Activated naive CD8-positive, alpha-beta T cell treated with anti-CD3 and anti-CD28 coated beads, Interleukin-2, amount 10 ng/mL, durations not matched to agents 7 days and 5 days (primary cell): Measurements from ENCODE around the gene STARD4. TPM values are rescaled to one million over a fixed set of nuclear protein-coding genes. Genes with fewer than 3 reads are reported as not detected.

Source experiments
- ATAC-seq: fragments of 150-1000 bp; cut with Tn5 transposase; one replicate; pipeline ENCODE4 v1.10.0; 2021; ENCODE audit warnings: low read depth, moderate library complexity
- POLR2A ChIA-PET: fragments of 350-600 bp; sonication (Branson Sonifier 250); formaldehyde crosslinking; loops from one replicate; lab custom pipeline; 2021; ENCODE audit warnings: antibody characterized with exemption; lab: Charles Lee
- DNase-seq: peaks from one replicate; pipeline ENCODE4 v3.0.0; 2021
- H3K27ac Mint-ChIP-seq: one replicate; pipeline ENCODE4 v1.8.0; 2022; ENCODE audit warnings: mild to moderate bottlenecking, mixed read lengths
- H3K27me3 Mint-ChIP-seq: one replicate; pipeline ENCODE4 v1.8.0; 2022; ENCODE audit warnings: mild to moderate bottlenecking, moderate library complexity, mixed read lengths
- H3K36me3 Mint-ChIP-seq: one replicate; pipeline ENCODE4 v1.8.0; 2021; ENCODE audit warnings: mild to moderate bottlenecking, mixed read lengths
- H3K4me1 Mint-ChIP-seq: one replicate; pipeline ENCODE4 v1.8.0; 2021; ENCODE audit warnings: mixed read lengths
- H3K4me3 Mint-ChIP-seq: one replicate; pipeline ENCODE4 v1.8.0; 2022; ENCODE audit warnings: mild to moderate bottlenecking, moderate library complexity, mixed read lengths
- H3K9me3 Mint-ChIP-seq: one replicate; pipeline ENCODE4 v1.8.0; 2021; ENCODE audit warnings: mixed read lengths
- total RNA-seq, 2 experiments: library from RNA; stranded (reverse); gene quantifications; one replicate each; pipeline ENCODE4 v1.2.3, GENCODE V29; 2021

Gene STARD4
- total RNA-seq, 2 experiments from 2014 or later, result 47.0 to 47.1 TPM

- no peak for ATAC-seq
- peaks cover 34% of the 10 kb centered on the region for H3K36me3 Mint-ChIP-seq
- POLR2A ChIA-PET, result no interaction called here
These were observed 32.0 kb downstream of the STARD4 start for GRCh38 chr5:111480346-111480745.

GRCh38 chr5:111478898-111479297 lies 33.4 kb downstream of the STARD4 start:
- POLR2A ChIA-PET, result no interaction called here
- H3K4me1 Mint-ChIP-seq, result no peaks in the 10 kb centered on the region
- no peak for DNase-seq
- H3K36me3 Mint-ChIP-seq, result peaks cover 26% of the 10 kb centered on the region
- ATAC-seq, result no peak
- H3K9me3 Mint-ChIP-seq, result no peaks in the 10 kb centered on the region
- no peak overlapping the region for H3K27ac Mint-ChIP-seq
- H3K4me3 Mint-ChIP-seq, result no peak overlapping the region
- H3K27me3 Mint-ChIP-seq, result no peaks in the 10 kb centered on the region

More at GRCh38 chr5:111480346-111480745, 32.0 kb downstream of the STARD4 start:
- H3K9me3 Mint-ChIP-seq, result no peaks in the 10 kb centered on the region
- H3K4me3 Mint-ChIP-seq, result no peak overlapping the region
- DNase-seq, result no peak
- no peaks in the 10 kb centered on the region for H3K27me3 Mint-ChIP-seq
- no peak overlapping the region for H3K27ac Mint-ChIP-seq
- no peaks in the 10 kb centered on the region for H3K4me1 Mint-ChIP-seq

DNA sequence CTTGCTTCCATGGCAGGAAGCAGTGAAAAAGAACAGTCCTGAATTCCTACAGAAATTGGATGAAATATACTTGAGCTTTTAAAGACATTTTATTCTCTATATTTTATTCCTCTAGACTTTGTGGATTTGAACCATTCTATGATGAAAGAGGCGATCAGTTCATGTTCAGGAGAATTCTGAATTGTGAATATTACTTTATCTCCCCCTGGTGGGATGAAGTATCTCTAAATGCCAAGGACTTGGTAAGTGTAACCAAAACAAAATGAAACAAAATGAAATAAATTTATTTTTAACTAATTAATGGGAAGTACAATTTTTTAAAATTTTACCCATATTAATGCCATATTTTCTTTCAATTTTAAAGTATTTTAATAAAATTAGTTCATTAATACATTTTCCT lies 34.1 kb downstream of the STARD4 start:
- H3K9me3 Mint-ChIP-seq, result no peaks in the 10 kb centered on the region
- H3K4me3 Mint-ChIP-seq, result no peak overlapping the region
- peaks cover 28% of the 10 kb centered on the region for H3K36me3 Mint-ChIP-seq
- no peaks in the 10 kb centered on the region for H3K4me1 Mint-ChIP-seq
- H3K27me3 Mint-ChIP-seq, result no peaks in the 10 kb centered on the region
- ATAC-seq (no peak), DNase-seq (no peak)
- no peak overlapping the region for H3K27ac Mint-ChIP-seq
- POLR2A ChIA-PET, result no interaction called here

DNA sequence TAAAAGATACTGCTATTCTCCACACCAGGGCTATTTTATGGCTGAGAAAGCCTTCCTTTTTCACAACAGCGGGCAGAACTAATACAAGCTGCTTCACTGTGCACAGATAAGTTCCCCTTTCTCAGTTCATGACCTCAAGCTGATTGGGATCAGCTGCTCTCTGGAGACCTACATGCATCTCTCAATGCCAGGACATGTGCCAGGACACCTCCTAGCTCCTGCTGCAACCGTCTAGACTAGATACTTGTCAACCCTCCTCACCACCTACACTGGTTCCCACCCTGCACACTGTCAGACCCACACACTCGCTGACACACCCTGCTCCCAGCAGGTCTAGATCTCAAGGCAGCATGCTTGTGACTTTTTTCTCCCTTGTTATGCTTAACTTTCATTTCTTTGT lies 39.8 kb downstream of the STARD4 start:
- Mint-ChIP-seq H3K36me3 (peaks cover 18% of the 10 kb centered on the region), H3K4me1 (no peaks in the 10 kb centered on the region)
- ATAC-seq, result no peak

DNA sequence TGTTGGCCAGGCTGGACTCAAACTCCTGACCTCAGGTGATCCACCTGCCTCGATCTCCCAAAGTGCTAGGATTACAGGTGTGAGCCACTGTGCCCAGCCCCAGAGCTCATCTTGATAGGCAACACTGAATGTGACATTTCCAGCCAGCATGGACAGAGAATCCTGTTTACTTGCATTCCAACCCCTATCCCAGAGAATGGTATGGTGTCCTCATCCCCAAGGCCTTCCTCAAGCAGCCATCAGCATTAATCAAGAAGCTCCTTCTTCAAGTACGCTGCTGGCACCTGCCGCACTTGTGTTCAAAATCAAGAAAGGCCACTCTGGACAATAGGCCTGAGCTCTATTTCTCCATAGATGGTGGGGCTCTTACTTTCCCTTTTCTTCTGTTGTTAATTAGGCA lies 40.2 kb downstream of the STARD4 start:
- no peaks in the 10 kb centered on the region for H3K4me1 Mint-ChIP-seq

More for the DNA sequence above, 39.8 kb downstream of the STARD4 start:
- DNase-seq, result no peak
- Mint-ChIP-seq H3K4me3 (no peak overlapping the region), H3K9me3 (peaks cover 5% of the 10 kb centered on the region), H3K27me3 (no peaks in the 10 kb centered on the region), H3K27ac (peak overlapping the region; percentile 30)
- POLR2A ChIA-PET, result no interaction called here

DNA sequence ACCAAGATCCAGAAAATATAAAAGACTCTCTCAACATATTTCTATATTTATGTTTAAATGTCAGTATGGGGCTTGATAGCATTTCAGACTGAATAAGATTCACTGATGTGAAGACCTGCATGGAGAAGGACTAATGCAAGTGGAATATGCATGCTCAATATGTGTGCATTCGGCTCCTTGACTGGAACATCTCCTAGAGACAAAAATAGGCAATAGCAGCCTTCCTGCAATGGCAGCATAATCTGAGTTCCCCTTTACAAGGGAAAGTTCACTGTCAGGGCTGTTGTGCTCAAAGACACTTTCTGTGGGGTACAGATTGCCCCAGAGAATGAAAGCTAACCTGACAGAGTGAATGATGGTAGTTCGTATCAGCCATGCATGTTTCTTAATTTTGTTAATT lies 42.4 kb downstream of the STARD4 start:
- POLR2A ChIA-PET, result no interaction called here
- H3K27ac Mint-ChIP-seq, result no peak overlapping the region
- no peaks in the 10 kb centered on the region for H3K27me3 Mint-ChIP-seq
- DNase-seq (no peak), ATAC-seq (no peak)
- no peaks in the 10 kb centered on the region for H3K4me1 Mint-ChIP-seq
- no peak overlapping the region for H3K4me3 Mint-ChIP-seq
- H3K9me3 Mint-ChIP-seq, result peaks cover 18% of the 10 kb centered on the region
- peaks cover 35% of the 10 kb centered on the region for H3K36me3 Mint-ChIP-seq

More for the DNA sequence above, 40.2 kb downstream of the STARD4 start:
- ATAC-seq (no peak), DNase-seq (no peak)
- no peaks in the 10 kb centered on the region for H3K27me3 Mint-ChIP-seq
- no peak overlapping the region for H3K27ac Mint-ChIP-seq
- H3K4me3 Mint-ChIP-seq, result no peak overlapping the region
- peaks cover 5% of the 10 kb centered on the region for H3K9me3 Mint-ChIP-seq
- POLR2A ChIA-PET, result no interaction called here
- peaks cover 18% of the 10 kb centered on the region for H3K36me3 Mint-ChIP-seq

- Mint-ChIP-seq H3K27ac (no peak overlapping the region), H3K4me3 (no peak overlapping the region), H3K36me3 (peaks cover 38% of the 10 kb centered on the region), H3K27me3 (no peaks in the 10 kb centered on the region), H3K4me1 (no peaks in the 10 kb centered on the region), H3K9me3 (peaks cover 21% of the 10 kb centered on the region)
- POLR2A ChIA-PET, result no interaction called here
- no peak for ATAC-seq
- DNase-seq, result no peak
These were observed 42.9 kb downstream of the STARD4 start for GRCh38 chr5:111469293-111469896.

GRCh38 chr5:111463311-111463710 lies 49.0 kb downstream of the STARD4 start:
- Mint-ChIP-seq H3K27ac (no peak overlapping the region), H3K4me1 (peaks cover 6% of the 10 kb centered on the region), H3K36me3 (peaks cover 59% of the 10 kb centered on the region), H3K4me3 (no peak overlapping the region), H3K9me3 (peaks cover 27% of the 10 kb centered on the region), H3K27me3 (no peaks in the 10 kb centered on the region)
- POLR2A ChIA-PET, result no interaction called here
- ATAC-seq, result no peak
- no peak for DNase-seq

DNA sequence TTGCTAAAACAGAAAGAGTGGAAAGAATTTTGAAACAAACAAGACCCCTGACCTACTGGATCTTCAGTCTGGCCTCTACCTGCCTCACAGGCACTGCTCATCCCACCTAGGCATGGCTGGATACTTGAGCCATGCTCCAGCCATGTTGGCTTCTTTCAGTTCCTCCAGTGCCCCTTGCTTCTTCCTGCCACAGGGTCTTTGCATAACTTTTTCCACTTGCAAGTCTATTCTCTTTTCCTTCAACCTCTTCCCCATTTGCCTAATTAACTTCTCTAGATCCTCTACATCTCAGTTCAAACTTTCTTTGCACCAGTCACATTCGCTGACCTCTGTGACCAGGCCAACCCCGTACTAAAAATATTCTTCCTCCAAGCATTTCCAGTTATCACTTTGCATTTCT lies 50.4 kb downstream of the STARD4 start:
- DNase-seq (no peak), ATAC-seq (no peak)
- H3K4me1 Mint-ChIP-seq, result peaks cover 6% of the 10 kb centered on the region
- no peaks in the 10 kb centered on the region for H3K27me3 Mint-ChIP-seq
- H3K27ac Mint-ChIP-seq, result no peak overlapping the region
- peaks cover 27% of the 10 kb centered on the region for H3K9me3 Mint-ChIP-seq
- POLR2A ChIA-PET, result no interaction called here
- peaks cover 66% of the 10 kb centered on the region for H3K36me3 Mint-ChIP-seq
- no peak overlapping the region for H3K4me3 Mint-ChIP-seq

DNA sequence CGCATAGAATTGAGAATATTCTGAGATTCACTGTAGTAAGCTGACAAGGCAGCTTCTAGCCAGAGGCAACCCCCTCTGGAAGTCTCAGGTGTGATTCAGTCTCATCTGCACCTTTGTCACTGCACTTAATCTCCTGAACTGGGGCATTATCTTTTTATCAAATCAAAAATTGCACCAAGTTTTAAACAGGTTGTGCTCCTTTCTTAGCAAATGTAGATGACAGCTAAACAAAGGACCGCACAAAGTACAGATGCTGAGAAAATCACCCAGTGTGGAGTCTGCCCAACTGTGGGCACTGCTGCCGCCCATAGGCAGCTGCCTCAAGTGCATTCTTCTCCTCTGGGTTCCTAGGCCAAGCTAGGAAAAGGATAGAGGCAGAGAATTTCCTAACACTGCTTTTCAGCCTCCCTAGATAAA lies 51.1 kb downstream of the STARD4 start:
- POLR2A ChIA-PET, result no interaction called here
- ATAC-seq (no peak), DNase-seq (no peak)
- Mint-ChIP-seq H3K27me3 (no peaks in the 10 kb centered on the region), H3K4me1 (peaks cover 6% of the 10 kb centered on the region), H3K9me3 (peaks cover 25% of the 10 kb centered on the region), H3K36me3 (peaks cover 60% of the 10 kb centered on the region), H3K27ac (no peak overlapping the region), H3K4me3 (no peak overlapping the region)

DNA sequence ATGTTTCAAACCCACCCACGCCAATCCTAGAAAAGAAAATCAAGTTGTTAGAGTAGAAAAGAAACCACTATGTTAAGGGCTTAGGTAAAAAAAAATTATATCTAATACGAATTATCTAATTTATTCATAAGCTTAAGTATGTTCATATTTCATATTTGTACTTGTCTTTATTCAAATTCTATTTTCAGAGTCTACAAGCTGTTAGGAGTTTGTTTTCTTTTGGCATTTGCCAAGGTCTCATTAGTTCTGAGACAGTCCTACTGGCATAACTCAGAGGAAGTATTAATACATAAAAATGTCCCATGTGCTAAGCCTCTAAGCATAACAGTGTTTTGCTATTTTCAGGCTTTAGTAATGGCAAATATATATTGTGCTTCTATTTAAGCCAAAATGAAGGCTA lies 57.6 kb downstream of the STARD4 start:
- Mint-ChIP-seq H3K4me1 (peaks cover 2% of the 10 kb centered on the region), H3K36me3 (peaks cover 41% of the 10 kb centered on the region), H3K27me3 (no peaks in the 10 kb centered on the region), H3K4me3 (no peak overlapping the region), H3K9me3 (no peaks in the 10 kb centered on the region), H3K27ac (no peak overlapping the region)
- DNase-seq, result no peak
- POLR2A ChIA-PET, result no interaction called here
- no peak for ATAC-seq

DNA sequence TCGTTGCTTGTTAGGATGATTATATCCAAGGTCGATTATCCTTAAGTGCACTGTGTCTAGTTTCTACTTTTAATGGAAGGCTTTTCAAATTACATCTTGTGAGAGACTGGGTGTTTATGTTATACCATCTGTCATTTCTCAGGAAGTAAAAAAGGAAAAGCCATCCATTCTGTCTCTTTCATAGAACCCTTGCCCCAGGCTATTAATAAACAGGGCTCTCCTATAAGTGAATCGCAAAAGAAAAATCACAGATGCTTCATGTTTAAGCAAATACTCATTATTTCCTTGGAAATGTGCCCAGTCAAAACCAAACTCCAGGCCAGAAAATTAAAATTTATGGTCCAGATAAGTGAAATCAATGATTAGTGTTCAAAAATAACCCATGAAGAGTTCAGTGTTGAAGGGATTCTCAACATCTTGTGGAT lies 58.1 kb downstream of the STARD4 start:
- no peaks in the 10 kb centered on the region for H3K27me3 Mint-ChIP-seq
- H3K4me3 Mint-ChIP-seq, result no peak overlapping the region
- no peak for DNase-seq
- ATAC-seq, result no peak
- H3K4me1 Mint-ChIP-seq, result peaks cover 2% of the 10 kb centered on the region
- no peak overlapping the region for H3K27ac Mint-ChIP-seq
- POLR2A ChIA-PET, result no interaction called here
- peaks cover 44% of the 10 kb centered on the region for H3K36me3 Mint-ChIP-seq
- no peaks in the 10 kb centered on the region for H3K9me3 Mint-ChIP-seq

DNA sequence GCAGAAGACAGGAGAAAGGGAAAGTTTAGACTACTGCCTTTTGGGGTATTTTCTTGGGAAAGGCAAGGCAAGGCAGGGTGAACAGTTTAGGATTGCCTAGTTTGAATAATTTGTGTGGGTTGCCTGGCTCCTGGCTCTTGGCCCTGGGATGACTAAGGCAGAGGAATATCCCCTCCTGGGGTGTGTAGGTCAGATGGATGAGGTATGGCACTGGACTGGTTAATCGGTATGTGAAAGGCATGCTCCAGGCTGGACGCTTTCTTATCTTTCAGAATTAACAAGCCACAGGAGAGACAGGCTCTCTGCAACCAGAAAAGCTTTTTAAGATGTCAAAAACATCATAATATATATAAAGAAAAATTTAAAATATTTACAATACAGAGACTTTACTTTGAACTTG lies 58.6 kb downstream of the STARD4 start:
- ATAC-seq (no peak), DNase-seq (no peak)
- peaks cover 2% of the 10 kb centered on the region for H3K4me1 Mint-ChIP-seq
- POLR2A ChIA-PET, result no interaction called here
- H3K4me3 Mint-ChIP-seq, result no peak overlapping the region
- no peaks in the 10 kb centered on the region for H3K27me3 Mint-ChIP-seq
- no peaks in the 10 kb centered on the region for H3K9me3 Mint-ChIP-seq
- peaks cover 40% of the 10 kb centered on the region for H3K36me3 Mint-ChIP-seq
- H3K27ac Mint-ChIP-seq, result peak overlapping the region; percentile 19

GRCh38 chr5:111453295-111453694 lies 59.0 kb downstream of the STARD4 start:
- no peak for ATAC-seq
- Mint-ChIP-seq H3K27me3 (no peaks in the 10 kb centered on the region), H3K36me3 (peaks cover 39% of the 10 kb centered on the region), H3K27ac (peak overlapping the region; percentile 19), H3K4me1 (peaks cover 2% of the 10 kb centered on the region), H3K9me3 (no peaks in the 10 kb centered on the region), H3K4me3 (no peak overlapping the region)
- POLR2A ChIA-PET, result no interaction called here
- DNase-seq, result no peak
